Stimulated activated naive CD4-positive, alpha-beta T cell treated with Interleukin-2 at 50 U/mL for 16 hours (primary cell): Measurements from ENCODE around the gene SREK1IP1.

Source experiments
- DNase-seq: peaks from one replicate; lab custom pipeline; 2025; lab: John Stamatoyannopoulos, UW

The SREK1IP1 gene

DNA sequence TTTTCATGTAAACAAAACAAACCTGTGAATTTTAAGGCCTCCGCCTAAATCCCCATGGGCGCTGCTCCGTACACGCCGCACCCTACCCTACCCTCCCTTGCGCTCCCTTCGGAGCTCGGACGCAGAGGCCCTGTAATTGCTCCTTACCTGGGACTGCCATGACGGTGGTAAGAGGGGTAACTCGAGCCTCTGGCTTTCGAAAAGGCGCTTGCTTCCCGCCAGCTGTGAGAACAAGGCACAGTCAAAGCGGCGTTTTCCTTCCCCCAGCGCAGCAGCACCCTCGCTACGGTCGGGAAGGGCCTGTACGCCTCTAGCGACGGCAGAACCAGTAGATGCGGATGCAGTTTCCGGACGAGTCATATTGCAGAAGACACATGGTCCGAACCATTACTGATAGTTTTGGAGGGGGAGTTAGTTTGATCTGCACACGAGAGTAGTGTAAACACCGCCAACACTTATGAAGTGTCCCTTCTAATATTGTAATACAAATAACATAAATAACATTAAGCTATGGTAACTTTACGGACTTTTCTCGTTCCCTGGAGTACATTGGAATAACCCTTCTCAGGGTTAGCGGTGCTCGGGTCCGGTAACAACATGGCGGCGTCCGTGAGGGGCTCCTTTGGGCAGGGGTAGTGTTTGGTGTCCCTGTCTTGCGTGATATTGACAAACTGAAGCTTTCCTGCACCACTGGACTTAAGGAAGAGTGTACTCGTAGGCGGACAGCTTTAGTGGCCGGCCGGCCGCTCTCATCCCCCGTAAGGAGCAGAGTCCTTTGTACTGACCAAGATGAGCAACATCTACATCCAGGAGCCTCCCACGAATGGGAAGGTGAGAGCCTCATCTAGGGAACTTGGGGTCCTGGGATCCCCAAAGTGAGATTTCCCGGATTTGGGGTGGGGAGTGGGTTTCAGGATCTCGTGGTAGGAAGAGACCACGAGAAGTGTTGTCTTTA lies at the start of gene SREK1IP1, which contains the start of gene CWC27:
TSS of gene SREK1IP1 (minus strand) at position 334 of the 955 bp plus-strand sequence. CDS start at position 160, 174 bp downstream.
TSS of gene CWC27 (plus strand) at position 573 of the 955 bp plus-strand sequence. CDS start at position 790, 217 bp downstream.
- peak; percentile 80 for DNase-seq

GRCh38 chr5:64818245-64818644 lies 49.8 kb upstream of the SREK1IP1 start:
- DNase-seq = no peak

DNA sequence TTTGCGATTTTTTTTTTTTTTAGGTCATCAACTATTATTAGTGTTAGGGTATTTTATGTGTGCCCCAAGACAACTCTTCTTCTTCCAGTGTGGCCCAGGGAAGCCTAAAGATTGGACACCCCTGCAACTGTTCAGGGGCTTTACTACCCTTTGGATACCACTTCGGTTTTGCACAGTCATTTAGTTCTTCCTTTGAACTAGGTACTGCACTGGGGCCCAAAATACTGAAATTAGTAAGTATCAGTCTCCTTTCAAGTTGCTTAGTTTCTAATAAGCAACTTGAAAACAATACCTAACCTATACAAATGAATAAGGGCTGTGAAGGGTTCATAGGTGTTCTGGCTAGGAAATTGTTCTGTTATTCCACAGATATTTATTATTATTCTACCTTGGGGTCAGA lies 45.6 kb upstream of the SREK1IP1 start:
- no peak for DNase-seq

DNA sequence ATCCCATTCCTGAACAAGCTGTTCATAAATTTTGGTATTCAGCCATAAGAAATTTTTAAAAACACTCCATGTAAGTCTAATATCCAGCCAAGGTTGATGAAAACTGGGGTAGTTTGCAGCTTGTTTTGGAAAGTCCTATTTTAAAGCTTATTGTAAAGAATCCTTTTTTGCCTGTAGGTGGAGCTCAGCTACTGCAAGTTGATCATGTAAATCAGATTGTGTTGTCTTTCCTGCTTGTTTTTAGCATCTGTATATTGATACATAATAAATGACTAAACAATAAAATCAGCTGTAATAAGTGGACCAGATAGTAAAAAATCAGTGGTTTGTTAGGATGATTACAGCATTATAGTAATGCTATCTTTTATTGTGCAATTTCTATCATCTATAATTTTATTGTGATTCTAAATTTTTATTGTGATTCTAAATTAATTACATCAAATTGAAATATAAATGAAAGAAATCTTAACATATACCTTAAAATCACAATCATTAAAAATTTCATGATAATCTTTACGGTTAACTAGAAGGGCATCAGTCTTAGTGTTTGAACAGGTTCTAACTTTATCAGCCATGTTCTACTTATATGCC lies 42.7 kb upstream of the SREK1IP1 start:
- no peak for DNase-seq

DNA sequence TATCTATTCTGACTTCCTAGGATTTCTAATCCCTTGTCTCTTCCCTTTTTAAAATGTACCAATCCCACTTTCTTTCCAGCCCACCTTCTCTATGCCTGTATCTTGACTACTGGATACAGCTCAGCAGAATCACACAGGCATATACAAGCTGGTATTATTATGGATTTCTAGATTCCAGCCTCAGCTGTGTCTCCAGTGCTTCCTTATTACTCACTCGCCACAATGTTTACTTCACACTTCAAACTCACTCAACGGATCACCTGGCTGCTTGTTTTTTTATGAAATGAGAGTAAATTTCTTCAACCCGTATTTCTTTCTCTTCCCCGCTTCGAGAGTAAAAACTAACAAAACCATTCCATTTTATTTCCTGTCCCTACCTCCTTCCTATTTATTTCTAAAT lies 39.0 kb upstream of the SREK1IP1 start:
- no peak for DNase-seq

DNA sequence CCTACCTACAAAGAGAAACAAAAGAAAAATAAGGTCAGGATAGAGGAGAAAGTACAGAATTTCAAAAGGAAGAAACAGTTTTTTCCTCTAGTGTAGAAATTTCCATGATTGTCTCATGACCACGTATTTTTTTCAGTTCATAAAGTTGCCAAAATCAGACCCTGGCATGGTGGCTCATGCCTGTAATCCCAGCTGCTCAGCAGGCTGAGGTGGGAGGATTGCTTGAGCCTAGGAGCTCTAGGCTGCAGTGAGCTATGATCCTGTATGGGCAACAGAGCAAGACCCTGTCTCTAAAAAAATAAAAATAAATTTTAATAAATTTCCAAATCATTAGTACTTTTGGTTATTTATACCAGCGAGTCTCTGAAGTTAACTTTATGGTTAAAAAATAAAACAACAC lies 38.0 kb upstream of the SREK1IP1 start:
- DNase-seq = no peak

- DNase-seq = no peak
Measured at GRCh38 chr5:64800926-64801325, 32.4 kb upstream of the SREK1IP1 start.

DNA sequence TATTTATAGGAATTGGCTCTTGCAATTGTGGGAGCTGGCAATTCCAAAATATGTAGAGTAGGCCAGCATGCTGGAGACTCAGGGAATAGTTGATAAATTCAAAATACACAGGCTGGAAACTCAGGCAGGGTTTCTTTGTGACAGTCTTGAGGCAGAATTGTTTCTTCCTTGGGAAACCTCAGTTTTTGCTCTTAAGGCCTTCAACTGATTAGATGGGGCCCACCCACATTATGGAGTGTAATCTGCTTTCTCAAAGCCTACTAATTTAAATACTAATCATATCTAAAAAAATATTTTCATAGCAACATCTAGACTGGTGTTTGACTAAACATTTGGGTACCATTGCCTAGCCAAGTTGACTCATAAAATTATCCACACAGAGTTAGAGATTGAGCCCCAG lies 27.8 kb upstream of the SREK1IP1 start:
- DNase-seq = no peak

GRCh38 chr5:64794053-64794770 lies 25.7 kb upstream of the SREK1IP1 start:
- no peak for DNase-seq

GRCh38 chr5:64792469-64792868 lies 24.0 kb upstream of the SREK1IP1 start:
- DNase-seq = no peak

DNA sequence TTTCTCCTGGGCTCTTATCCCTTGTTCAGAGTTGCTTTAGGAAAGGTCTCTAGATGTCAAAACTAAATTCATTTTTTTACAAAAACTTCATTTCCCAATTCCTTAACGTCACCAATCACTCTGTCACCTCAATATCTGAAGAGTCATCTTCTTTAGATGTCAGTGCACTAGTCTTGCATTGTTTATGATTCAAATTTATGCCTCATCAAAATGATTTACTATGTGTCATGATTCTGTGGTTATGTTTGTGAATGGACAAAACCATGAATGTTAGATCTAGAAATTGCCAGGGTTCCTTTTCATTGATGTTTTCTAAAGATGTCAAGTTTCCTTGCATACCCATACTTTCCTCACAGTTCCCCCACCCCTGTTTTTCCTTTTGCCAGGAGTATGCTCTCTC lies 21.7 kb upstream of the SREK1IP1 start:
- DNase-seq = no peak

DNA sequence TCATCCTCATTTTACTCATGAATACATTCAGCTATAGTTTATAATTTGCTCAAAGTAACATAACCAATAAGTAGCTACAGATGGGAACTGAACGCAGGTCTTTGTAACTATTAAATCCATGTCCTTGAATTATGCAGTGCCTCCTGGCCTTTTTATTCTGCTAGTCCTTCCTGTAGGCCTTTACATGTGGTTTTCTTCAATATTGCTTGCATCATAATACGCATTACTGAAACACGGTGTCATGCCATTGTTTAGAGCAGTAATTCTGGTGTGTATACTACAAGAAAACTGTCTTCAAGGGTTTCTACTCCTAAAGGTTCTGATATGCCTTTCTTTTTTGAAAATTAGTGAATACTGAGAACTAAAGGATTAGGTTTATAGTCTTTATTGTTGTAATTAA lies 21.0 kb upstream of the SREK1IP1 start:
- DNase-seq = no peak

DNA sequence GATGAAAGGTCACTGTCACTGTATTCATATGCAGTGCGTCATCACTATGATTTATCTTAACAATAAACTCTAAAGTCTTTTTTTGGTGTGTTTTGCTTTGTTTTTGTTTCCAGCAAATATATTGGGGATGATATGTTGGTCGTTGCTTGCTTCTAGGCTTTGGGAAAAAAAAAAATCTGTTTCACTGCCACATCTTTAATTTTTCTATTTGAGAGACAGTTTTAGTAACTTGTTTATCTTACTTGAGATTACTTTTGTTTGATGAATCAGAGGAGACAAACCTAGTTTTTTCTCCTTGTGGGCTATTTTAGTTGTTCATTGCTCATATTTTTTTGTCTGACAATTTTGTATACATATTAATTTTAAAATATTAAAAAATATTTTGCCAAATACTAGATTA lies 19.7 kb upstream of the SREK1IP1 start:
- no peak for DNase-seq

GRCh38 chr5:64786372-64786771 lies 17.9 kb upstream of the SREK1IP1 start:
- DNase-seq = no peak

DNA sequence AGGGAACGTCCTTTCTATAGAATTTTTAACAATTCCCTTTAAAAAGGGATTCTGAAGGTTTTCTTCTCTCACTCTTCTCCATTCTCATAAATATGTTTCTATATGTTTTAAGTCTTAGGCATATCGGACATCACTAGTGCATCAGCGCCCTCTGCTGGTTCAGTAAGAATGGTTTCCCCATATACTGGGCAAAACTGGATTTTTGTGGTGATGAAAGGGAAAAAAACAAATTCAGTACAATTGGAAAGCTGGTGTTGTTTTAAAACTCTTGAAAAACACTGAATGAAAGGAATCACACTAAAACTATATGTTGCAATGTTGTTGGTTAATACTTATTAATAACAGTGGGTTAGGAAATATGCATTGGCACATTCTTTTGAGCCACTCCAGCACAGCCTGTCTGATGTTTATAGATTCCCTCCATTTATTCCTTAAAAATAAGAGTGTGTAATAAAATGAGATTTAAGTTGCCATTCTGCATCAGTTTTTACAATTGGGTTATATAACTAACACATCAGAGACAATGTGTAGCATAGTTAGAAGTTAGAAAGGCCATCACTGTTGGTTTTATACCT lies 16.0 kb upstream of the SREK1IP1 start:
- DNase-seq = peak; percentile 53

DNA sequence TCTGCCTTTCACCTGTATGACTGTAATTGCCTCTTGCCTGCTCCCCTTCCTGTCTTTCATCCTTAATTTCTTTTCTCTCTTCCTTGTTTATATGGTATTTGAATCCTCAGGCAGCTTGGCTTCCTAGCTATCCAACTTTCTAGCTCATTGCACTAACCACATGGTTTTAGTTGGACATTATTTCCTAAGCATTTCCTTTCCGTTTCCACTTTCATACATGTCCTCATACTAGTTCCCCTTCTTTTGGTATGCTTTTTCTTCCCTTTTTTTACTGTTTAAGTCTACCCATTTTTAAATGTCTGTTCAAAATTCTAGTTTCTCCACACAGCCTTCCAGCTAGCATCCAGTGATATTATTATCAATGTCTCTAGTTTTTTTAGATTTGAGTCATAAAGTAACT lies 6.8 kb upstream of the SREK1IP1 start:
- no peak for DNase-seq

- no peak for DNase-seq
Measured at GRCh38 chr5:64773533-64773932, 5.0 kb upstream of the SREK1IP1 start.

DNA sequence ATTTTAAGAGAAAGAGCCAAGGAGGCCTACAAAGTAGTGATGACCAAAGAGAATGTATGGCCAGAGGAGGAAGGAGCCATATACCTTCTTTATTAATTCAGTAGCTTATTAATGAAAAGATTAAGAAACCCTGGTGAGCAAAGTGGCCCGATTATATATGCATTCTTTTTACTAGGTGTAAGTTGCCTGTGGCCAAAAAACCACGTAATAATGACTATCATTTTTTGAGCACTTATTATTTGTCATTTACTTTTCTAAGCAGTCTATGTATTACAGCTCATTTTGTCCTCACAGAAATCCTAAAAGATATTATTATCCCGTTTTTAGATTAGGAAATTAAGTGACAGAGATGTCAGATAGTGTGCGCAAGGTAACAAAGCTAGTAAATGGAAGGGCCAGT lies 3.2 kb upstream of the SREK1IP1 start:
- DNase-seq = no peak

DNA sequence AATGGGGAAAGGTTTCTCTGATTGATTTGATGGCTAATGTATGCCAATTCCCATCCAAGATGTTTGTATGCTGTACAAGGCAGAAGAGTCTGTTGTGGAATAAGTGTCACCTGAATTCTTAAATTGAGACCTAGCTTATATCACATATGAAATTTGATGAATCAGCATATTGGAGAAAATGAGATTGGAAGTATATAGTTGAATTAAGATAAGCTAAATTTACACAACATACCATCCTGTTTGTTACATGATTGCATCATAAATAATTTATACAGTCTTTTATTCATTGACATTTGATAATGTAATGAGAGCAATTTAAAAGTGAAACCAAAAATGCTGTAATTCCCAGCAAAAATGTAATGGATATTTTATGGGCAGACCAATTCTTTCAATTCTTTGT lies 1.4 kb upstream of the SREK1IP1 start:
- no peak for DNase-seq

GRCh38 chr5:64767959-64768357 lies 533 bp downstream of the SREK1IP1 start:
- no peak for DNase-seq

DNA sequence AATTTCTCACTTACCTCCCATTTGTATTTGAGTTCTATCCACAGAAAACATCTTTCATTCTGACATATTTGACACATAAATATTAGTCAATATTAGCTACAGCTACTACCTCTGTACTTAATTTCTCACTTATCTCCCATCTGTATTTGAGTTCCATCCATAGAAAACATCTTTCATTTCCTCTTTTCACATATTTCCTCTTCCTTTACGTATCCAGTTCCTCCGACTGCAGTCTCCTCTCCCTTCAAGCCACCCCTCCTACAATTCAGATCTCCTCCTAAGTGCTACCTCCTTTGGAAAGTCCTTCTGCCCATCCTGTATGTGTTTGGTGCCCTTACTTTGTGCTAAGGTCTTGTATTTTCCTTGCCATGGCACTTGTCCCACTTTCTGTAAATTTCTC lies 1.6 kb downstream of the SREK1IP1 start:
- no peak for DNase-seq

DNA sequence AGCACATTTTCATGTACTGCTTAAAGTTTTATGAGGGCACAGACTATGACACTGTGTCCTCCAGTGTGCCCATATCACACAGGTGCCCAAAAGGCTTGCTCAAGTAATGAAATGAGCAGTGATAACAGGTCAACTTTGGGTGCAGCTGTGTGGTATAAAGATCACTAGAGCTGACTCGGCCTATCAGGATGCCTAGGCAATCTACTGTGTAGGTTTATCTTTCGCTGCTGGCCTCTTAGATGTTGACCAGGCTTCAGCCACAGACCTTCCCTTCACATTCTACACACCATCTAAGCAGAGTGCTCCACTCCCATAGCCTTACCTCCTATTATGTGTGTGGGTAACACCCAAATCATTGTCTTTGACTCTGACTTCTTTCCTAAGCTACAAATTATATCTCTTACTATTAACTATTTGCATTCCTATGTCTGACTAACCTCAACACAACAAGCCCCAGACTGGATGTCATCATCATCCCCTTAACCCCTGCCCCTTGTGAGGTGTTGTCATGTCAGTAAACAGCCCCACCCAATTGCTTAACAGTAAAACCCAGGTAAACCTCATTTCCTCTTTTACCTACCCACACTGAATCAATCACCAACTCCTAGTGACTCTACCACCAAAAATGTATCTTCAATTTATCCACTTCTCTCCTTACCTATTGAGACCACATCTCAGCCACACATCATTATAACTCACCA lies 2.5 kb downstream of the SREK1IP1 start:
- no peak for DNase-seq
